Activated CD4-positive, alpha-beta T cell treated with anti-CD3 and anti-CD28 coated beads, Interleukin-2, Interleukin-4, amounts not matched to agents 100 ng/mL and 50 ng/mL, durations not matched to agents 16 hours and 8 hours (primary cell): Measurements from ENCODE around the gene TTC28.

Source experiments
- DNase-seq: peaks from one replicate; pipeline ENCODE4 v3.0.0-alpha.2; 2020; ENCODE audit warnings: low spot score

The TTC28 gene

GRCh38 chr22:28021998-28022660 is 657.5 kb downstream of the TTC28 start:
- no peak for DNase-seq

GRCh38 chr22:28021116-28021997 is 658.3 kb downstream of the TTC28 start:
- no peak for DNase-seq

GRCh38 chr22:28019881-28020861 is 659.5 kb downstream of the TTC28 start:
- peak; percentile 64 for DNase-seq

GRCh38 chr22:28019360-28019759 is 660.3 kb downstream of the TTC28 start:
- peak; percentile 3 for DNase-seq

- no peak for DNase-seq
Measured at GRCh38 chr22:28018461-28018927, 661.1 kb downstream of the TTC28 start.

GRCh38 chr22:28017859-28018258 is 661.8 kb downstream of the TTC28 start:
- no peak for DNase-seq

GRCh38 chr22:28017558-28017820 is 662.2 kb downstream of the TTC28 start:
- no peak for DNase-seq

GRCh38 chr22:28016781-28017557 is 662.7 kb downstream of the TTC28 start:
- no peak for DNase-seq

- DNase-seq = no peak
Measured at GRCh38 chr22:28015676-28016601, 663.7 kb downstream of the TTC28 start.

- DNase-seq = no peak
Measured at GRCh38 chr22:28015046-28015425, 664.6 kb downstream of the TTC28 start.

- DNase-seq = no peak
Measured at GRCh38 chr22:28014211-28015045, 665.2 kb downstream of the TTC28 start.

GRCh38 chr22:28013611-28014010 is 666.0 kb downstream of the TTC28 start:
- DNase-seq = no peak

GRCh38 chr22:28012832-28013460 is 666.7 kb downstream of the TTC28 start:
- no peak for DNase-seq

- DNase-seq = peak; percentile 70
Measured at GRCh38 chr22:28009272-28009827, 670.3 kb downstream of the TTC28 start.

- DNase-seq = no peak
Measured at GRCh38 chr22:28008649-28009048, 671.0 kb downstream of the TTC28 start.

GRCh38 chr22:28008056-28008455 is 671.6 kb downstream of the TTC28 start:
- no peak for DNase-seq

GRCh38 chr22:28006271-28006670 is 673.4 kb downstream of the TTC28 start:
- DNase-seq = no peak

GRCh38 chr22:28005513-28005912 is 674.1 kb downstream of the TTC28 start:
- DNase-seq = no peak

GRCh38 chr22:28004021-28004420 is 675.6 kb downstream of the TTC28 start:
- DNase-seq = no peak
